HG03442 (cell line): ENCODE results near the gene STAU1.
"Not testable (repeated sequence)": the region's sequence is repeated elsewhere in the genome, so short reads cannot be mapped to it uniquely, and the experiment has no call there.

ENCODE experiments used
- ATAC-seq: cut with Tn5 transposase; IDR thresholded peaks from one replicate; pipeline ENCODE4 v1.9.1; 2021; ENCODE audit warnings: mild to moderate bottlenecking, moderate library complexity; ENCODE audit not compliant: unreplicated experiment

The STAU1 gene

DNA sequence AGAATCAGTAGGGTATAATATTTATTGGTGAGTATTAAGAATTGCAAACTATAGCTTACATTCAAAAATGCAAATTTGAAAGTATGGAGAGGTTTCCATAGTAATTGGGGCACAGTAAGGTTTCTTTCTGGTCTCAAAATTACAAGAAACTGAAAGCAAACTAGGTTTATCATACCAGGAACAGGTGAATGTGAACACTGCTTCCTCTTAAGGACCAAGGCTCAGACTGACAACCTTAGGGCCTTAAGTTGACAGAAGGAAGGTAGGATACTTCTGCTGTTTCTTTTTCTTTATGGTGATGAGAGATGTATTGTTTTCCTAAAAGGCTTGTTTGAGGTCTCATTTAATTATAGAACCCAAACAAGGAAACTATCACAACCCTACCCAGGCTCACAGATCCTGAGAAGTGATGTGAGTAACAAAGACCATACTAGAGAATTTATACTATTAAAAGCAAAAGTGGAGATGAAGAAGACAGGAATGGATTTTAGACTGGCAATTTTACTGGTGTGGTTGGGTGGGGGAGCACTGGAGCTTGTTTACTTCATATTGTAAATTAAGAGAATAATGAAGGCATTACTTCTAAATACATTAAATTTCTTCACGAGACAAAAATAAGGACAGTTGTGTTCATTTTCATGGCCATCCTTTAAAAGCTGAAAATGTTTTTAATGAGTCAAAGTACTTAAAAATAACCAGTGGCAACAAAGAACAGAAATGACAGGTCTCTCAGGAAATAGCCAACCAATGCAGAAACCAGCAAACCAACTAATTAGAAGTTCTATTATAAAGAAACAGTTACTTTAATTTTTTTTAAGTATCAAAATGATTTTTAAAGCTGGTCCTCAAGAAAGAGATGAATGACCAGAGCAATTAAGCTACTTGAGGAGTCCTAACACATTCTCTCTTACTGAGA is 21.3 kb downstream of the STAU1 start:
- ATAC-seq: no peak

DNA sequence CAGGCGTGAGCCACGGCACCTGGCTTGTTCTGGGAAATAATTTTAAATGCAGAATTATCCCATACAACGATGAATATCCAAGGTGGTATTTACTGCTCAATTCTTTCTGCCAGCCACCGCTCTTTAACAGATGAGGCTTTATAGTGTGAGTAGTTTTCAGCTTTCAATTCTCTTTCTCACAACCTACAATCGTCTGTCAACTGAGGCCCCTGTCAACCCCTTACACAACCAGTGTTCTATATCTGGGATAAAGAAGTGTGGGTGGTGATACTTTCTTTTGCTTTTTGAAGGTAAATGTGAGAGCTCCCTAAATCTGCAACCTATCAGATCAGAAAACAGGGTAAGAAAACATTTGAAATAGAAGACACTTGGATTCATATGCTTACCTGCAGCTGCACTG is 22.5 kb downstream of the STAU1 start:
- no peak for ATAC-seq

DNA sequence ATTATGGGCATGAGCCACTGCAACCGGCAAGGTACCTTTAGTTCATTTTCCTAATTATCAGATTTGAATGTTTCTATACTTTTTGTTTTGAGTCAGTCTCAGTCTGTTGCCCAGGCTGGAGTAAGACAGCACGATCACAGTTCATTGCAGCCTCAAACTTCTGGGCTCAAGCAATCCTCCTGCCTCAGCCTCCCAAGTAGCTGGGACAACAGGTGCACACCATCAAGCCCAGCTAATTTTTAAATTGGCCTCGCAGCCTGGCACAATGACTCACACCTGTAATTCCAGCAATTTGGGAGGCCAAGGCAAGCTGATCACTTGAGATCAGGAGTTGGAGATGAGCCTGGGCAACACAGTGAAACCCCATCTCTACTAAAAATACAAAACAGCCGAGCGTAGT is 24.4 kb downstream of the STAU1 start:
- no peak for ATAC-seq

DNA sequence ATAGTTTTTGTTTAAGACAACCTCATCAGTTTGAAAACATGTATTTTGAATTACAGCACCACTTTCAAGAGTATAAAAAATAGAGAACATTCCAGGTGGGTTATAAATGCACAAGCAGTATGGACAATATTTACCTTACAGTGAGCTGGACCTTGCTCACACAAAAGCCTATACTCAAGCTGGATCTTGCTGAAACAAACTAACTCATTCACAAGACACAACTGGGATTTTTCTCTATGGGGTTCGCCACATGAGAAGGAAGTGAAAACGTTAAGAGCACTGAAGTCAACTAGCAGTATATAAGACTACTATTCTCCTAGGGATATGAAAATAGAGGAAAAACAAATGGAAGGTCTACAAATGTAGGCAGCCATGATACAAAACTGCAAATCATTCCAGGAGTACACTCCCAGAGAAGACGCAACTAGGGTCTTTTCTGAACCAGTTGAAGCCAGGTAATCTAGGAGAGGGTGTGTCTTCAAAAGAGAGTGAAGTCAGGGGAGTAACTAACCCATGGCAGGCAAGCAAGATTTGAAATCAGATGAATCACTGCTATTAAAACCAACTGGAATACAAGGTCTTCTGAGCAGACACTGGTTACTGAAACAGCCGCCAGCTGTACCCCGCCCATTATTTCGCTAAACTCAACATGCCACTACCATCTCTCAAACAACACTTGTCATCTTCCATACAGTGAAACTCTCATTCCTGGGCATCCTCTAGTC is 26.5 kb downstream of the STAU1 start:
- no peak for ATAC-seq

DNA sequence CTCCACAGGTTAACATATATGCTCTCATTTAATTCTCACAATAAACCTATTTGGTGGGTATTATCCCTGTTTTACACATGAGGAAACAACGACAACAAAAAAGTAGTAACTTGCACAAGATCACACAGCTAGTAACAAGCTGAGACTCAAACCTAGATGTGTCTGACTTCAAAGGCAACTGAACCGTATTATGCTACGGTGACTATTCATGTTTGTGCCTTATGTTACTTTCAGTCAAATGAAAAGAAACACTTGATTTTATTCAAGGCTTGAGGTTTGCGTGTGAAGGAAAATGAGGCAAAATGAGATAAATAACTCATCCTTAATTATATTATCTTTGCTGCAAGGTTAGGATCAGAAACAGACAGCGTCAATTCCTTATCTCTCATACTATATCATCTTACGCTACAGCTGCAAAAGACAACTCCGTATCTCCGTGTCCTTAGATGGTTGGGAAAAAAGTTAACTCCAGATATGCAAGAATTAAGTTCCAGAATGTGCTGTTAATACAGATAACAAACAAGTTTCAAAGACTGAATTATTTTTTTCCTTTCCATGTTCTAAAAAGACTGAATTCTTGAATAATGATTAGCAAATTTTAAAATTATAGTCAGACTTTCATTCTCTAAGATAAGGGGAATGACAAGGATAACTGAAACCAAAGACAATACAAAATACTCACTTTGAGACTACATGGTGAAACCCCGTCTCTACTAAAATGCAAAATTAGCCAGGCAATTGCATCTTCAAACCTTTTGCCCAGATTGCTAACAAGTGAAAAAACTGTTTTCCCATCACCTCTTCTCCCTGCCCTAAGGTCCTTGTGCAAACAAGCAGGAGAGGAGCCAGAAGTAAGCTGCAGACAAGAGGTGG is 27.8 kb downstream of the STAU1 start:
- ATAC-seq: no peak

DNA sequence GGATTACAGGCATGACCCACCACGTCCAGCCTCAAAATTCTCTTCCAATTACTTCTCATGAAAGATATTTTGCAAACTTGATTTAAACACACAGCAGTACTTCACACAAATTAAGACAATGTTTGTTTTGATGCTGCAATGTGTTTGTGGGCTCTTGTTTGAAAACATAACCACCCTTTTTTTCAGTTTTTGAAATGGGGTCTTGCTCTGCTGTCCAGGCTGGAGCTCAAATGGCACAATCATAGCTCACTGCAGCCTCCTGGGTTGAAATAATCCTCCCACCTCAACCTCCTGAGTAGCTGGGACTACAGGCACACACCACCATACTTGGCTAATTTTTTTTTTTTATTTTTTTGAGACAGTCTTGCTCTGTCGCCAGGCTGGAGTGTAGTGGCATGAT is 31.0 kb downstream of the STAU1 start:
- ATAC-seq: no peak

DNA sequence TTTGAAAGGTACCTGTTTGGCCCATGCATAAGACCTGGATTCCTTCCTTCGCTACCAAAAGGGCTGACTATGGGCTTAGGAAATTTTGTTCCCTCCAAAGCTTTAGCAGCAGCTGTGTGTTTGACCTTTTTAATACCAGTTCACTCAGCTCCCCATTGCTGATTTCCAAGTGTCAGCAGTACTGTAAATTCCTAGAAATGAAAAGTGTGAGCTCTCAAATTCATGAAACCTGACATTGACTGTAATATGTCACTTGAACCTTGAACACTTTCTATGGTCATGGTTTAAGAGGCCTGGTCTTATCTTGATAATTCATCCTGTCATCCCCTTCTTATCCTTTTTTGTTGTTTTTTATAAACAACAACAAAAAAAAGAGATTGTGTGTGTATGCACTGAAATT is 31.7 kb downstream of the STAU1 start:
- no peak for ATAC-seq

DNA sequence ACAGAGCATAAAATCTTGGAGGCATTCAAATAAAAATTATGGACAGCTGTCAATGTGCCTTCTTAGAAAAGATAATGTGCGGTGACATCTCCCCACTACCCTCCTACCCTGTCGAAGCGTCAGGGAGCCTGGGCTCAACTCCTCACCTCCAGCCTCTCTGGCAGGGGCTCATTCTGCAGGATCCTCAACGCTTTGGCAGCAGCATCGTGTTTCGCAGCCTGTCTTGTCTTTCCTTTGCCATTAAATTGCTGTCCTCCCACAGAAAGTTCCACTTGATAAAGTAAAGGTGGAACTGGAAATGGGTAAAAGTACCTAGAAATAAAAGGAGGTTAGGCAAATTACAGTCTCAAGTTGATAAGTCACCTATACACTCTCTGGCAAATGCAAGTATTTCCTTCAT is 36.7 kb downstream of the STAU1 start:
- ATAC-seq: no peak

DNA sequence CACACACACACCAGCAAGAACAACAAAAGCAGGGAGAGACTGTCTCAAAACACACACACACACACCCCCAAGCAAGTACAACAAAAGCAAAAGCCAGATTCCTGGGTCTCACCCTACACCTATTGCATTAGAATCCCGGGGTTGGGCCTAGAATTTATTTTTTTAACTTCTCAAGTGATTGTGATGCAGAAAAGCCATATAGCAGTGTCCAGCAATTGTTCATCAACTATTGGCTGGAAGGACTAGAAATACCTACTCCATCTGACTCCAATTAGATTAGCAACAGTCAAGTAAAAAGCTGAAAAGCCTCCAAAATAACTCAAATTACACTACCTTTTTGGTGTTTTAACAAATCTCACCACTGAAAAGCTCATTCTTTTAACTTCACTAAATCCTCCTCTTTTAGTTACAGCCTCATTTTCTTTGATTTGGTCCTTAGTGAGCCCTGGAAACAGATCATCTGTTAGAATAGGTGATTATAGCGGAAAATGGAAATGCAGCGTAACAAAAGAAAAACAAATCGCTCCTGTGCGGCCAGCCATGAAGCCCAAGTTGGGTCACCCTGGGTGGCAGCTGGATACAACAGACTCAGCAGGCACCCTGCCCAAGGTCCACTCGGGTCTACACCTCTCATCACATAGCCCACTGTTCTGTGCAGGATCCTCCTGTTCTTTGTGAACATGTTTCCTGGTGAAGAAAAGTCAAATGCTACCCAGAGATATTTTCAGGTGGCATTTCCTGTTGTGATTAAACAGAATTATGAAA is 38.7 kb downstream of the STAU1 start:
- ATAC-seq: no peak

DNA sequence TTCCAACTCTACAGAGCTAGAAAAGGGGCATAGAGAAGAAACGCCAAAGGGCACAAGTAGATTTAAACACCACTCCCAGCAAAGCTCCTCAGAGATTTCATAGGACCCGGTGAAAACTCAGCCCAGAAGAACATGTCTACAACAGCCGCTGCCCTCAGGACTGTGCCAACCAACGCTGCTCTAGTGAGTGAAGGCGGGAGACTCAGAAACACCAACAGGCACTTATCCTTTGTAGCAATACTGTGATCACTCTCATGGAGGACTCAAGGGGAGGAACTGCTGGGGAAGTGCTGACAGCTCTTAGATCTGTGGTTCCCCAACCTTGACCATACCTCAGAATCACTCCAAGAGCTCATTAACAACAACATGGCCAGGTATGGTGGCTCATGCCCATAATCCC is 39.5 kb downstream of the STAU1 start:
- ATAC-seq: no peak

DNA sequence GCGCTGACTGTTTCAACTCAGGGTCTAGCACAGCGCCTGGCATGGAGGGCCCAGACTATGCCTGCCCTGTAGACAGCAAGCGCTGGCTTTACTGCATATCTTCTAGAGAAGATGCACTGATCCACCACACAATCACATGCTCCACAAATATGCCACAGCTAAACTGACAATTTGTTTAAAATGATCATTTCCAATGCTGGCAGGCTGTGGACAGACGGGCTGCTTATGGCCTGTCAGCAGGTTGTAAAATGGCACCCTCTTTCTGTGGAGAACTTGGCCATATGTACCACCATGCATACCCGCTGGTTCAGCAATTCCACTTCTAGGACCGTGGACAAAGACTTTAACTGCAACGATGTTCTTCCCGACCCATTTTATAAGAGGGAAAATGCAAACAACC is 40.8 kb downstream of the STAU1 start:
- no peak for ATAC-seq

DNA sequence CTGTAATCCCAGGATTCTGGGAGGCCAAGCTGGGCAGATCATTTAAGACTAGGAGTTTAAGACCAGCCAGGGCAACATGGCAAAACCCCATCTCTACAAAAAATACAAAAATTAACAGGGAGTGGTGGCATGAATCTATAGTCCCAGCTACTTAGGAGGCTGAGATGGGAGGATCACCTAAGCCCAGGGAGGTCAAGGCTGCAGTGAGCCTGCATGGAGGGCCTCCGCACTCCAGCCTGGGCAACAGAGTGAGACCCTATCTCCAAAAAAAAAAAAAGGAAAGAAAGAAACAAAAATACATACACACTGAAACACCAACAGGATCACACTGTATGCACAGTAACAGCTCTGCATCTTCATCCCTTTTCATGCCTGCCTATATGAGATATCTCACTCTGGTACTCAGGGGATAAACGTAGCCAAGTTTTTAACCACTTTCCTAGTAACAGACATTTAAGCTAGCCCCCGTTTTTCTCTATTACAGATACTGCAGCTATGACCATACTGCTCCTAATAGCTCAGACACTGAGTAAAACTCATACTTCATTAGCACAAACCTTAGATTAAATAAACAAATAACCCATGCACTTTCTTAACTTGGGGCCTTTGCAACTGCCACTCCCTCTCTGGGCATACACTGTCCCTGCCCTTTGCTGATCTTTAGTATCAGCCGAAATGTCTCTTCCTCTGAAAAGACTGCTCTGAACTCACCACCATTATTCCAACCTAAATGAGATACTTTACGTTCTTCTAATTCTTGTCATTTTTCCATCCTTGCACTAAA is 41.5 kb downstream of the STAU1 start:
- no peak for ATAC-seq

DNA sequence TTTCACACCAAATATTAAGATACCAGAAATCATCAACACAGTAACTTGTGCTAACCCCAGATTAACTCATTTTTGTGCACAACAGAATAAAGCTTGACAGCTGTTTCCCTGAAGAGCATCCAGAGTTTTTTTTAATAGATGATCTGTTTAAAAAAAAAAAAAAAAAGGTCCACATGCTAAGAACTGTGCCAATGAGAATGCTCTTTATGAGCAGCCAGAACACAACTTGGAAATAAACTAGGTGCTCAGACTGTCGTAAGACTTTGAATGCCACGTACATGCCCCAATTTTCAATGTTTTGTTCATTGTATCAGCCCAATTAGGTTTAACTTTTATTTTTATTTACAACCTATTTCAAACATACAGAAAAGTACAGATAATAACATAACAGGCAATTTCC is 47.3 kb downstream of the STAU1 start:
- no peak for ATAC-seq

DNA sequence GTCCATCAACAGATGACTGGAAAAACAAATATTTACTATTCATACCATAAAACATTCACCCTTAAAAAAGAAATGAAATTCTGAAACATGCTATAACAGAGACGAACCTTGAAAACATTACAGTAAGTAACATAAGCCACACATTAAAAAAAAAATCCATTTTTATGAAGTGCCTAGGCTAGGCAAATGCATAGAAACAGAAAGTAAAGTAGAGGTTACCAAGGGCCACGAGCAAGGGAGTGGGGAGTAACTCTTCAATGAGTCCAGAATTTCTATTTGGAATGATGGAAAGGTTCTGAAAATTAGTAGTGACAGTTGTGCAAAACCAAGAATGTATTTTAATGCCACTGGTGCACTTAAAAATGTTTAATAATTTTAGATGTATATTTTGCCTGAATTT is 47.7 kb downstream of the STAU1 start:
- no peak for ATAC-seq

DNA sequence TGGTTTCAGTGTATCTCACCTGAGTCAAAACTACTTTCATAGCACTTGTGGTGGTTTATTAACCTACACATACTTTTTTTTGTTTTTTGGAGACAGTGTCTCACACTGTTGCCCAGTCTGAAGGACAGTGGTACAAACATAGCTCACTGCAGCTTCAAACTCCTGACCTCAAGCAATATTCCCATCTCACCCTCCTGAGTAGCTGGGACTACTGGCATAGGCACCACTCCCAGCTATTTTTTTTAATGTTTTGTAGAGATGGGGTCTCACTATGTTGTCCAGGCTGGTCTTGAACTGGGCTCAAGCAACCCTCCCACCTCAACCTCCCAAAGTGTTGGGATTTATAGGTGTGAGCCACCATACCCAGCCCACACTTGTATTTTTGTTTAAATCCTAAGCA is 49.7 kb downstream of the STAU1 start:
- no peak for ATAC-seq

DNA sequence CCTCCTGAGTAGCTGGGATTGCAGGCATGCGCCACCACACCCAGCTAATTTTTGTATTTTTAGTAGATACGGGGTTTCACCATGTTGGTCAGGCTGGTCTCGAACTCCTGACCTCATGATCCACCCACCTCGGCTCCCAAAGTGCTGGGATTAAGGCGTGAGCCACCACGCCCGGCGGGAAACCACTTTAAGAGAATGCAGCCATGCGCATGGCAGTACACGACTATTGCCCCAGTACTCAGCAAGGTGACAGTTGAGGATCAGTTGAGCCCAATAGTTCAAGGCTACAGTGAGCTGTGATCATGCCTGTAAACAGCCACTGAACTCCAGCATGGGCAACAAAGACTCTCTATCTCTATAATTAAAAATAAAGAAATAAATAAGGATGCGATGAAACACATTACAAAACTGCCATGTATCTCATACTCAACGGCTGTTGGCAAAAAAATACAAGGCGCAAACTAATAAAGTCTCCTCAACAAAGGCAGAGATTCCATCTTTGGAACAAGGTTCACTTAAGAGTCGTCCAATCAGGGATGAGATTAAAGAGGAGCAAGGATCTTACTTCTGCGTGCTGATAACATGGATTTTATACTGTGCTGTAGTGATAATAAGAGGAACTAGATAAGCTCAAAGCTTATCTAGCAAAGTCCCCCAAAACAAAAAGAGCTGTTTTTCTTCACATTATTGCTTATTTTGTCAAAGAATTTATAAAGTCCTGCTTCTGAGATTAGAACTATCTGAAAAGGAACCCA is 51.1 kb downstream of the STAU1 start:
- ATAC-seq: no peak

DNA sequence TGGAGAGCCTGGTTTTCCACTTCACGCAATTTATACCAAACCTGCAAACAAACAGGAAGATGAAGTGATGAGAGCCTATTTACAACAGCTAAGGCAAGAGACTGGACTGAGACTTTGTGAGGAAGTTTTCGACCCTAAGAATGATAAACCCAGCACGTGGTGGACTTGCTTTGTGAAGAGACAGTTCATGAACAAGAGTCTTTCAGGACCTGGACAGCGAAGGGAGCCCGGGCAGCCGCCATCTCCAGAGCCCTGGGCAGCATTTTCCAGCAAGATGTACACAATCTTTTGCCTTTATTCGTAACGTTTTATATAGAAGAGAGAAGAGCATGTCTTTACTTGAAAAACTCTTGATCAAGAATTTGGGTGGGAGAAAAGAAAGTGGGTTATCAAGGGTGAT is 53.3 kb downstream of the STAU1 start:
- not testable (repeated sequence) for ATAC-seq

DNA sequence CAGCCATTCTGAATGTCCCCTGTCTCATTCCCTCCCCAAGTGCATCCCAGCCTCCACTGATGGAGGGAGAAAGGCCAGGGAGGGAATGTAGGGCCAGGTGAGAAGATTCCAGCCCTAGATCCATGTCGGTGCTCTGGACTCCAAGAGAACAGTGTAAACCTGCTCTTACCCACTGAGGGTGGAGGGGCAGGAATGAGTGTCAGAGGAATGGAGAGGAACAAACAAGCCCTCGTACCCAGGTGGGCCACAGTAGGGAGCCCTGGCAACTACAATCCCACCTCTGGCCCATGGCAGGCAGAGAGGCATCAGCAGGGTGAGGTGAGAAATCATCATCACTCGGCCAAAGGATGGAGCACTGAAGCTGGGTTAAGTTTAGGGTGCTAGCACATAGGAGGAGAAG is 54.6 kb downstream of the STAU1 start:
- ATAC-seq: no peak

DNA sequence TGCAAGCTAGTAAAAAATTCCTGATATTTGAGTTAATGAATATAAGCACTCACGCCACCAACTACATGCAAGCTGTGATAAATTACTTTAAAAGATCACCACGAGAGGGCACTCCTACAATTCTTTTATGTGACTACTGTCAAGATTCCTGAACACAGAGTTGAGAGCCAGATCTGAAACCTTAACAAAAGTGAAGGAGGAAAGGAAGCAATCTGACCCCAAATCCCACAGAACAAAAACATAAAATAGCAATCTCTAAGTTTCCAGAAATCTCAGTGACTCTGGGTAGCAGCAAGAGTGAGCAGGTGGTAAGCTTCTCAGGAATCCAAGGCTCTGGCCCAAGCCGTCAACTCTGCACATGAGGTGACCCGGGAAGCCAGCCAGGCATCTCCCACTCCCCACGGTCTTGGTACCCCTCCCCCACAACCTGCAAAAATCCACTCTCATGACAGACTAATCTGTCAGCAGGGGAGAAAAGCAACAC is 55.1 kb downstream of the STAU1 start:
- no peak for ATAC-seq
